Activated CD4-positive, alpha-beta T cell treated with anti-CD3 and anti-CD28 coated beads, Interleukin-2, Interleukin-4, amounts not matched to agents 100 ng/mL and 50 ng/mL, durations not matched to agents 16 hours and 8 hours (primary cell): ENCODE measurements around the gene PALLD.

ENCODE experiments used
- DNase-seq: peaks from one replicate; pipeline ENCODE4 v3.0.0-alpha.2; 2020; ENCODE audit warnings: low spot score

The PALLD gene

GRCh38 chr4:168734703-168735678 is 238.1 kb downstream of the PALLD start:
- DNase-seq = no peak

DNA sequence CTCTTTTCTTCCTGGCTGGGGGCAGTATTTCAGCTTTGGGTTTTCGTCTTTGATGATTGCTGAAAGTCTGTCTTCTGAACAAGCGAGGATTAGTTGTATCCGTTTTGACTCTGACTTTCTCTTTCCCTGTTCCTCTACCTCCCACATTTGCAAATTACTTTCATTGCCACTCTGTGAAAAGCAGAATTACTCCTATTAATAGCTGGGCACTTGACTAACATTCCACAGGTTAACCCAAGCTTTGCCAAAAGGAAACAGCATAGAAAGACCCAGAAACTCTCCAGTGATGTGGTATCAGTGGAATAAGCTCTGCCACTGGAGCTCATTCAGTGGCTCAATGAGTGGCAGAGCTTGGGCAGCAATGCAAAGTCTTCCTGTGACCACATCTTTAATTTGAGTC is 238.9 kb downstream of the PALLD start:
- DNase-seq = no peak

- DNase-seq = no peak
Measured at GRCh38 chr4:168736860-168737805, 240.3 kb downstream of the PALLD start.

DNA sequence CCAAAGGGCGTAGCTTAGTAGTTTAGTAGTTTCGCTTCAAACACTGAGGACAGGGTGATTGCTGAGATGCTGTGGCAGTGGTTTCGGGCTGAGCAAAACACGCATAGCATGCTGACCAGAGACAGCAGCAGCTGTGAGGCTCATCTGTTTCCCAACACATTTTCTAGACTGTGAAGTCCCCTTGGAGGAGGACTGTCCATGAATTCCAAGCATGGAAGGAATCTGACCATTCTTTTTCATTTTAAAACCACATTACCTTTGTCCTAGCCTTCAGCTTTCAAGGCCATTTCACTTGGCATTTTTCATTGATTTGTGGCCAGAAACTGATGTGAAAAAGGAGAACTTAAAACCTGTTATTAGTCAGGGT is 240.9 kb downstream of the PALLD start:
- no peak for DNase-seq

DNA sequence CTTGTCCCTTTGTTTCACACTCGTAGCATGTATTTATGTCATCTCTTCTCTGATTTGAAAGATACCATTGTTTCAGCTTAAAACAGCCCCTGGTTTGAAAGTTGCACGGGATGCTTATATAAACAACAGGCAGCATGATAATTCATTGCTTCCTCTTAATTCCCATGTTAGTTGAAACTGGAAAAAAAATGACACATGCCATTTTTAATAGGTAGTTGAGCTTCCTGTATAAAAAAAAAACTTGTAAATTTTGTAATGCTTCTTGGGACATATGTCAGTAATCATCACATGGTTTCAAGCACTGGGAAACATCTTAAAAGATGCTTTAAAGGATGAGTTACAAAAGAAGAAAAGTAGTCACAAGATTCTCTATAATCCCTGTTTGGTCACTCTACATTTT is 243.0 kb downstream of the PALLD start:
- DNase-seq = no peak

GRCh38 chr4:168740691-168741090 is 243.8 kb downstream of the PALLD start:
- no peak for DNase-seq

- DNase-seq = no peak
Measured at GRCh38 chr4:168741281-168742173, 244.7 kb downstream of the PALLD start.

- DNase-seq = no peak
Measured at GRCh38 chr4:168743131-168743530, 246.3 kb downstream of the PALLD start.

GRCh38 chr4:168743601-168744000 is 246.7 kb downstream of the PALLD start:
- no peak for DNase-seq

GRCh38 chr4:168744021-168744420 is 247.2 kb downstream of the PALLD start:
- no peak for DNase-seq

DNA sequence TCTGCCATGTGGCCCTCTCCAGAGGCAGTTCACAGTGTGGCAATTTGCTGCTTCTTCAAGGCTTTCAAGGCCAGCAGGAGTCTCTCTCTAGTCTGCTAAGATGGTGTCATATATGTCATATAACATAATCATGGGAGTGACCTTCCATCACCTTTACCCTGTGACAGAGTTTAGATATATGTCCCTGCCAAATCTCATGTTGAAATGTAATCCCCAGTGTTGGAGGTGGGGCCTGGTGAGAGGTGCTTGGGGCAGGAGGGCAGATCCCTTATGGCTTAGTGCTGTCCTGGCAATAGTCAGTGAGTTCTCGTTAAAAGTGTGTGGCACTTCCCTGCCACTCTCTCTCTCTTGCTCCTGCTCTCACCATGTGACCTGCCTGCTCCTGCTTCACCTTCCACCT is 252.0 kb downstream of the PALLD start:
- no peak for DNase-seq

DNA sequence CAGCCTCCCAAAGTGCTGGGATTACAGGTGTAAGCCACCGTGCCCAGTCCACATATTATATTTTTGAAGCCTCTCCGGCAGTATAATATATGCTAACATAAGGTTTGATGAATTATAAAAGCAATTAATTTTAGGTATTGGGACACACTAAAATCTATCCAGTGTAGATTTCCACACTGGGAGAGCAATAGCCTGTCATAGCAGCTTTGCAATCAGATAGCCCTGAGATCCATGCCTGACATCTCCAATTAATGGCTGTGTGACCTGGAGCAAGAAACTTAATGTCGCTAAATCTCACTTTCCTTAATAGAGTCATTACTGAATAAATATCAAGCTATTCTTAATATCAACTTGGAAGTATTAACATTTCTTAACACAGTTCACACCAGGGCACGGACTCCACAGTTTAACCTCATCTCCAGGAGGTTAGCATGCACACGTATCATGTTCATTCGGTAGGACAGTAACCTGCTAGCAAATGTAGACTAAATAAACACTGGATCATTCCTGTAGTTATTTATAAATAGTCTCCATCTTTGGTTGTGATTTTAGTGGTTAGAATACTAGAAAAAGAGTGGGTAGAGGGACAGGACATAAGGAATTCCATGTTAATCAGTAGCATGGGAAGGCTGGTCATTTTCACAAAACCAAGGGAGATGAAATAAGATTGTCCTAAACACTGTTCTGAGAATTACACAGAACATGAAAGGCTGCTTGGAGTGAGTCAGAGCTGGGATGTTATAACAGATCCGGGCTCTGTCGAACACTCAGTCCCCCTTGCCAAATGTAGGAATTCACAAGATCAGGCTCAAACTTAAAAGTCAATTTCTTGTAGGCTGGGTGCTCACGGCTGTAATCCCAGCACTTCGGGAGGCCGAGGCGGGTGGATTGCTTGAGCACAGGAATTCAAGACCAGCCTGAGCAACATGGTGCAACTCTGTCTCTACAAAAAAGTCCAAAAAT is 254.7 kb downstream of the PALLD start:
- DNase-seq = no peak

DNA sequence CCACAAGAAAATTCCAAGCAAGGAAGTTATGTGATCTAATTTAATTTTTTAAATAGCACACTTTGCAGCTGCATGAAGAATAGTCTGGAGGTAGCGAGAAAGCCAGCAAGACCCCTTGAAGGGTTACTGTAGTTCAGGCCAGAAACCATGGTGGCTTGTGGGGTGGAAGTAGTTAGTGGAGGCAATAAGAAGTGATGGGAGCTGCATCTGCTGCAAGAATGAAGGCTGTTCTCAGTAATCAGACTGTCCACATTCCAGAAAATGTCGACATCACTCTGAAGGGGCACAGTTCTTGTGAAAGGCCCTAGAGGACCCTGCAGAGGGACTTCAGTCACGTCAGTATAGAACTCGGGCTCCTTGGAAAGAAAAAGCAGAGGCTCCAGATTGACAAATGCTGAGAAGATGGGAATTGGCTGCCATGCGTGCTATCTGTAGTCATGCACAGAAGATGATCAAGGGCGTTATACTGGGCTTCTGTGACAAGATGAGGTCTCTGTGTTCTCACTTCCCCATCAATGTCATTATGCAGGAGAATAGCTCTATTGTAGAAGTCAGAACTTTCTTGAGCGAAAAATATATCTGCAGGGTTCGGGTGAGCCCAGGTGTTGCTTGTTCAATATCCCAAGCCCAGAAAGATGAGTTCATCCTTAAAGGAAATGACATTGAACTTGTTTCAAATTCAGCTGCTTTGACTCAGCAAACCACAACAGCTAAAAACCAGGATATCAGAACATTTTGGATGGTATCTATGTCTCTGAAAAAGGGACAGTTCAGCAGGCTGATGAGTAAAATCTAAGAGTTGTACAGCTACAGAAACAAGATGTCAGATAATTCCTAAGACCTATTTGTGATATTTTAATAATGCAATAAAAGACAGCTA is 259.0 kb downstream of the PALLD start:
- DNase-seq = no peak

GRCh38 chr4:168757500-168757899 is 260.6 kb downstream of the PALLD start:
- DNase-seq = no peak

DNA sequence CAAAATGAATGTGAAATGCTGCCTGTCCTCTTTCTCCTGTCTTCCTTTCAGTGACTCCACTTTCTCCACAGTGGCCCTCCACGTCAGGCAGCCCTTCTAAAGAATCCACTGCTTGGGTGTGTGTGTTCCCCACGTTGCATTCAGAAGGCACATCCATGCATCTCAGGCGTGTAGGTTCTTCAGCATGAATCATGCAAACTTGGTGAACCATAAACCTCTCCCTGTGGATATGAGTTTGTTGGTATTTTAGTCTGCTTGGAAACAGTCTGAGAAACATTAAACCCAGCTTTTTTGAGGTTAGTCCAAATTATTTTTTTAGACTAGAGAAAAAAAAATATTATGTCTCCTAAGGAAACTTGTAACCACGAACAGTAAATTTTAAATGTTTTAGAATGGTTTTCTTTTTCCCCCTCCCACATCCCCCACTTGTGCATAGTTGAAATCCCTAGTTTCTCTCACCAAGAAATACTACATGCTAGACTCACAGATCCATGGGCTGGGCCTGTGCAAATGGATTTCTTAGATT is 261.6 kb downstream of the PALLD start:
- DNase-seq = no peak

DNA sequence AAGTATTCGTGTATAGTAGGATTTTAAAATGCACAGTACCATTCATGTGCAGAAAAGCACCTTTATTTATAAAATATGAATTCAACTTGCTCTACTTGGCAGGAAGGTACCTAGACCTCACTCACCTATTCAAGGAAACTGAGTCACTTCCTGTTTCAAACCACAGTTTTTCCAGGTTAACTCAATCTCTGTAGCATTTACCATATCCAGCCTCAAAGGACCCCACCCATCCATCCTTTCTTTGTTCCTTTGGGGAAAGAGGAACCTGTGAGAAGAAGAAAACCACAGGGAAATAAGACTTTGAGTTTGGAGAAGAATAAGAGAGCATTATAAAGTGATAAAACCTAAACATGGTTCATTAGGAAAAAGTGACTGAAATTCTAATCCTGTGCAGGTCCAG is 262.5 kb downstream of the PALLD start:
- peak; percentile 3 for DNase-seq

DNA sequence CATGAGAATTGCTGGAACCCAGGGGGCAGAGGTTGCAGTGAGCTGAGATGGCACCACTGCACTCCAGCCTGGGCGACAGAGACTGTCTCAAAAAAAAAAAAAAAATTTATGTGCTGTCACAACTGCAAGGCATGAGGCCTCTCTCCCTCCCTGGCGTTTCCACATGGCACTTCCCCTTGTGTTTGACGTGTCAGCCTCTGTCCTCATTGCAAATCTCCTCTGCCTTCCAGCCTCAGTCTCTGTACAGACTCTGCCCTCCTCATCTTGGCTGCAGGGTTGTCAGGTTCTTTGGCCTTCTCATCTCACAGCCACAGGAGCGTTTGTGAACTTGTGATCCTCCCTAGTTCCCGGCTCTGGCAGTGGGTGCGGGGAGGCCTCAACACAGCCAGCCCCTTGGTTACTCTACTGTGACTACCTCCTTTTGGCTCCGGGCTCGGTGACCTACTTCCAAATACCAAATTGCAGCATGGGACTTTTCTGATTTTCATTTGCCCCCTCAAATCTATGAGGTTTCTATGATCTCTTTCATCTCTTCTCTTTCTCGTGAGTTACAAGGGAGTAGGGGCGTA is 263.2 kb downstream of the PALLD start:
- DNase-seq = no peak

DNA sequence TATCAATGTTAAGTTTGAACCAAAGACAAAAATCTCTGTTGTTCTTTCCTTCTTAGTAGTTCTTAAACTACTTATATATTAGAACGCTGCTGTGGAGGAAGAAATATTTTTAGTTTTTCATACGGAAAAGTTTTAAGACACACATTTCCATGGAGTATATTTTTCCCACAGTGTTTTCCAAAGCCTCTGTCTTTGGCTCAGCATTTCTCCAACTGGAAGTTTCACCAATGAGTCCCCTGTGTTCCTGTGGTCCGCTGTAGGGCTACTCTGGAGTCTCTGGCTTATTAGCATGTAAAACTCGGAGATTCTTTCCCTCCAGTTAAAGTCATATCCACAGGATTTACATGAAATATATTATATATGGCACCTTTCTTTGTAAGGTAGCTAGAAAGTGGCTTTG is 264.2 kb downstream of the PALLD start:
- no peak for DNase-seq

DNA sequence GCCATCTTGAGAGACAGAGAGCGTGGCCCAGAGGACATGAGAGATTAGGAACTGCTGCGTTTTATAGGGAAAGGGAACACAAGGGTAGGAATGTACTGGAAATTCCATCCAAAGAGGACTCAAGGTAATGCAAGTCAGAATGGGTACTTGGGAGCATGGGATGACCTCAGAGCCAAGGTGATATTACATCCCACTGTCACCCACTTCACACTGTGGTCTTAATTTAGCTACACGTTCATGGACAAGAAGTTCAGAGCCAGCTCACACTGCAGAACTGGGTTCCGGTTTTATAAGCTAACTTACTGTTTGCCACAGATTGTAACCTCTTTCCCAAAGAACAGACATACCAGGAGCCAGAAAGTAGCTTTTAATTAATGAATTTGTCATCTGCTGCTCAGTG is 268.5 kb downstream of the PALLD start:
- no peak for DNase-seq
